ENCODE measurements around the gene IFT81. TPM values are rescaled to one million over a fixed set of nuclear protein-coding genes. Genes with fewer than 3 reads are reported as not detected.

The IFT81 gene
- polyA plus RNA-seq, 1 of the 3 experiments (the other 2 are of a cell fraction), result 7.9 TPM

GRCh38 chr12:110243227-110243626, 119.1 kb downstream of the IFT81 start:
- H3K4me1 ChIP-seq (ENCODE audit: control insufficient read depth in 1 of 2, insufficient read depth in 2 of 2, low read depth in 1 of 2, low read length in 1 of 2), result no peaks in the 10 kb centered on the region
- no peaks in the 10 kb centered on the region for H3F3A ChIP-seq (replicated peaks; ENCODE audit: insufficient read depth)
- H4K20me1 ChIP-seq (ENCODE audit: insufficient read depth), result no peaks in the 10 kb centered on the region
- ChIA-PET POLR2A (interaction anchor here (0.6 kb wide), 1 partner anchor 250 kb away, joined by 6 read pairs; no protein-coding TSS in a partner anchor), CTCF (no interaction called here)
- no peak for DNase-seq
- 95% methylated on average over 5 of the region's 5 CpGs for WGBS (ENCODE audit: low lambda C conversion rate)
- H3K79me2 ChIP-seq (ENCODE audit: insufficient read depth), result no peaks in the 10 kb centered on the region
- no peaks in the 10 kb centered on the region for H3K9me2 ChIP-seq
- H3K9ac ChIP-seq, result no peak overlapping the region
- no peaks in the 10 kb centered on the region for H3K36me3 ChIP-seq (replicated peaks in 1 of 2; ENCODE audit: control insufficient read depth in 1 of 2, insufficient read depth in 2 of 2, low read length in 1 of 2)
- no peak overlapping the region for H3K4me3 ChIP-seq (ENCODE audit: low read depth in 2 of 2, low read length in 1 of 2)
- no peak overlapping the region for H3K27ac ChIP-seq (ENCODE audit: low read depth in 2 of 2, low read length in 1 of 2)
- H3K27me3 ChIP-seq (ENCODE audit: insufficient read depth), result no peaks in the 10 kb centered on the region
- H3K4me2 ChIP-seq, result no peak overlapping the region
- no peak for TF ChIP-seq MAX (IDR thresholded peaks at IDR 0.05; ENCODE audit: low read depth)
- no peak for TF ChIP-seq RXRA (IDR thresholded peaks at IDR 0.05; ENCODE audit: borderline replicate concordance, low read depth)
- no peak for TF ChIP-seq YY1 (IDR thresholded peaks at IDR 0.05; ENCODE audit: low read depth)
- no peak for TF ChIP-seq SIN3A (IDR thresholded peaks at IDR 0.05; ENCODE audit: borderline replicate concordance, low read depth, low read length)
- no peak for TF ChIP-seq IRF3 (IDR thresholded peaks at IDR 0.05; ENCODE audit: low read depth, low read length)
- no peak for TF ChIP-seq CTCF (IDR thresholded peaks at IDR 0.05)
- TF ChIP-seq PBX3 (IDR thresholded peaks at IDR 0.05), result no peak
- TF ChIP-seq USF2 (IDR thresholded peaks at IDR 0.05; ENCODE audit: borderline replicate concordance, low read depth, low read length), result no peak
- no peak for TF ChIP-seq MXI1 (IDR thresholded peaks at IDR 0.05; ENCODE audit: low read depth, low read length)
- no peak for TF ChIP-seq TAF1 (IDR thresholded peaks at IDR 0.05; ENCODE audit: borderline replicate concordance, low read depth, low read length)
- no peak for TF ChIP-seq NFIC (IDR thresholded peaks at IDR 0.05; ENCODE audit: borderline replicate concordance)
- no peak for TF ChIP-seq GABPA (IDR thresholded peaks at IDR 0.05; ENCODE audit: low read depth)
- H3K9me3 ChIP-seq, result no peaks in the 10 kb centered on the region
- no peak overlapping the region for H2AFZ ChIP-seq (ENCODE audit: low read depth)

- Histone ChIP-seq H3K27ac (ENCODE audit: low read depth in 2 of 2, low read length in 1 of 2) (no peak overlapping the region), H3F3A (replicated peaks; ENCODE audit: insufficient read depth) (no peaks in the 10 kb centered on the region), H4K20me1 (ENCODE audit: insufficient read depth) (no peaks in the 10 kb centered on the region), H3K9me3 (no peaks in the 10 kb centered on the region), H3K4me1 (ENCODE audit: control insufficient read depth in 1 of 2, insufficient read depth in 2 of 2, low read depth in 1 of 2, low read length in 1 of 2) (no peaks in the 10 kb centered on the region), H3K79me2 (ENCODE audit: insufficient read depth) (no peaks in the 10 kb centered on the region), H3K9ac (no peak overlapping the region), H3K4me2 (no peak overlapping the region), H3K4me3 (ENCODE audit: low read depth in 2 of 2, low read length in 1 of 2) (no peak overlapping the region), H2AFZ (ENCODE audit: low read depth) (no peak overlapping the region), H3K27me3 (ENCODE audit: insufficient read depth) (no peaks in the 10 kb centered on the region), H3K36me3 (replicated peaks in 1 of 2; ENCODE audit: control insufficient read depth in 1 of 2, insufficient read depth in 2 of 2, low read length in 1 of 2) (no peaks in the 10 kb centered on the region), H3K9me2 (no peaks in the 10 kb centered on the region)
- 93% methylated on average over 12 of the region's 12 CpGs for WGBS (ENCODE audit: low lambda C conversion rate)
- CTCF ChIA-PET, result no interaction called here
- no peak for DNase-seq
- POLR2A ChIA-PET, result no interaction called here
- TF ChIP-seq TAF1 (IDR thresholded peaks at IDR 0.05; ENCODE audit: borderline replicate concordance, low read depth, low read length) (no peak), FOXJ3 (CRISPR knock-in tag; IDR thresholded peaks at IDR 0.05) (no peak), USF2 (IDR thresholded peaks at IDR 0.05; ENCODE audit: borderline replicate concordance, low read depth, low read length) (no peak), PBX3 (IDR thresholded peaks at IDR 0.05) (no peak), IRF3 (IDR thresholded peaks at IDR 0.05; ENCODE audit: low read depth, low read length) (no peak), ELF1 (IDR thresholded peaks at IDR 0.05) (no peak), RXRA (IDR thresholded peaks at IDR 0.05; ENCODE audit: borderline replicate concordance, low read depth) (no peak), MAX (IDR thresholded peaks at IDR 0.05; ENCODE audit: low read depth) (no peak)
Observed at GRCh38 chr12:110244372-110244771, 120.2 kb downstream of the IFT81 start.
